ENCODE data around the gene MIX23. TPM values are rescaled to one million over a fixed set of nuclear protein-coding genes. Genes with fewer than 3 reads are reported as not detected.

The MIX23 gene
- total RNA-seq, 1 experiment from 2014 or later = 80.6 TPM

DNA sequence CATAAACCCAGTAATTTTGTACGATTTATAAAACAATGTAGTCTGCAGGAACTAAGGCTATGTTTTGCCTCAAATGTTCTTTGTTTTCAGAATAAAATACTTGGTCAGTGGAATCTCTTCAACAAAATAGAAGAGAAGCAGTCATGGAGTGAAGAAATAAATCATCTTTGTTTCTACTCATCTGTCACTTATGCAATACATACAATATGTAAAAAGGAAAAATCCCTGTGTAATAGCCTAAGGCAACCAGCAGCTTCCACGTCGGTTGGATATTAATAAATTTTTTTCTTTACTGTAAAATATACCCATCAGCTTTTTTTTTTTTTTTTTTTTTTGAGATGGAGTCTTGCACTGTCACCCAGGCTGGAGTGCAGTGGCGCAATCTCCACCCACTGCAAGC is 38.1 kb upstream of the MIX23 start:
- Histone ChIP-seq H3K23me2 (ENCODE audit: insufficient read length, low read depth, low read length, poor library complexity, severe bottlenecking) (no peaks in the 10 kb centered on the region), H3K27ac (ENCODE audit: insufficient read length, low read depth, low read length) (no peak overlapping the region), H3K23ac (ENCODE audit: insufficient read length, low read depth, low read length) (no peak overlapping the region), H3K14ac (ENCODE audit: insufficient read depth, low read length) (no peak overlapping the region), H3K79me1 (ENCODE audit: insufficient read depth, low read depth, low read length, poor library complexity, severe bottlenecking) (no peaks in the 10 kb centered on the region), H3K4ac (ENCODE audit: low read depth, low read length) (no peak overlapping the region), H2BK12ac (ENCODE audit: insufficient read length, low read depth, low read length) (no peak overlapping the region), H3K4me1 (ENCODE audit: insufficient read depth, low read length) (no peaks in the 10 kb centered on the region), H4K20me1 (ENCODE audit: control insufficient read depth, insufficient read depth, insufficient read length) (no peaks in the 10 kb centered on the region), H3K9me3 (ENCODE audit: control insufficient read depth, low read depth, low read length) (no peaks in the 10 kb centered on the region), H3K79me2 (ENCODE audit: insufficient read depth, low read length) (no peaks in the 10 kb centered on the region), H3K27me3 (ENCODE audit: insufficient read depth, low read length) (no peaks in the 10 kb centered on the region), H2BK15ac (ENCODE audit: low read depth, low read length) (no peak overlapping the region), H2BK5ac (ENCODE audit: insufficient read length, low read length) (no peak overlapping the region), H3K9ac (ENCODE audit: extremely low read depth, insufficient read length, low read length) (no peak overlapping the region), H3K56ac (ENCODE audit: insufficient read length, low read depth, low read length) (no peak overlapping the region), H2BK120ac (ENCODE audit: low read depth, low read length, poor library complexity, severe bottlenecking) (no peak overlapping the region), H2AFZ (ENCODE audit: low read length) (no peak overlapping the region), H4K8ac (replicated peaks; ENCODE audit: insufficient read length, low read depth, low read length) (no peak overlapping the region), H4K91ac (ENCODE audit: insufficient read length, low read depth, low read length) (no peak overlapping the region), H3T11ph (ENCODE audit: low read length) (no peak overlapping the region), H2AK5ac (ENCODE audit: insufficient read length, low read length) (no peak overlapping the region), H4K5ac (ENCODE audit: insufficient read length, low read depth, low read length) (no peak overlapping the region), H3K4me2 (ENCODE audit: insufficient read depth, insufficient read length, low read length) (no peak overlapping the region), H2BK20ac (ENCODE audit: low read depth, low read length, poor library complexity, severe bottlenecking) (no peak overlapping the region), H3K18ac (ENCODE audit: insufficient read length, low read depth, low read length) (no peak overlapping the region)
- no CpG with 5 or more reads among the region's 4 CpGs for WGBS (ENCODE audit: extremely low coverage, insufficient read length, low lambda C conversion rate)
- peaks cover 0 to 20% (median 9%) of the 10 kb centered on the region in 3 experiments; a peak in 6 of 7 replicates for H3K36me3 Mint-ChIP-seq (ENCODE audit: insufficient read depth in 1 of 3, low read depth in 3 of 3)
- DNase-seq = no peak
- no peaks in the 10 kb centered on the region; a peak in 1 of 5 replicates for H3K9me3 Mint-ChIP-seq
- no peaks in the 10 kb centered on the region for H3K27me3 Mint-ChIP-seq (ENCODE audit: low read depth)
- TF ChIP-seq, protein P1, sequence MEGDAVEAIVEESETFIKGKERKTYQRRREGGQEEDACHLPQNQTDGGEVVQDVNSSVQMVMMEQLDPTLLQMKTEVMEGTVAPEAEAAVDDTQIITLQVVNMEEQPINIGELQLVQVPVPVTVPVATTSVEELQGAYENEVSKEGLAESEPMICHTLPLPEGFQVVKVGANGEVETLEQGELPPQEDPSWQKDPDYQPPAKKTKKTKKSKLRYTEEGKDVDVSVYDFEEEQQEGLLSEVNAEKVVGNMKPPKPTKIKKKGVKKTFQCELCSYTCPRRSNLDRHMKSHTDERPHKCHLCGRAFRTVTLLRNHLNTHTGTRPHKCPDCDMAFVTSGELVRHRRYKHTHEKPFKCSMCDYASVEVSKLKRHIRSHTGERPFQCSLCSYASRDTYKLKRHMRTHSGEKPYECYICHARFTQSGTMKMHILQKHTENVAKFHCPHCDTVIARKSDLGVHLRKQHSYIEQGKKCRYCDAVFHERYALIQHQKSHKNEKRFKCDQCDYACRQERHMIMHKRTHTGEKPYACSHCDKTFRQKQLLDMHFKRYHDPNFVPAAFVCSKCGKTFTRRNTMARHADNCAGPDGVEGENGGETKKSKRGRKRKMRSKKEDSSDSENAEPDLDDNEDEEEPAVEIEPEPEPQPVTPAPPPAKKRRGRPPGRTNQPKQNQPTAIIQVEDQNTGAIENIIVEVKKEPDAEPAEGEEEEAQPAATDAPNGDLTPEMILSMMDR (conservative IDR thresholded peaks at IDR 0.05) = no peak
- H3K4me1 Mint-ChIP-seq = peaks cover 6 to 8% of the 10 kb centered on the region in 2 experiments
- no peak overlapping the region for H3K4me3 Mint-ChIP-seq
- no peak overlapping the region for H3K27ac Mint-ChIP-seq
